Ishikawa (cell line): Measurements from ENCODE around the gene ERAL1.

ENCODE experiments used
- EGR1 ChIP-seq: IDR thresholded peaks from 2 replicates; pipeline ENCODE4 v1.6.1; 2012
- EP300 ChIP-seq: IDR thresholded peaks from 2 replicates; pipeline ENCODE4 v1.6.1; 2012; ENCODE audit warnings: borderline replicate concordance
- FOXM1 ChIP-seq: IDR thresholded peaks from 2 replicates; pipeline ENCODE4 v1.6.1; 2012; ENCODE audit warnings: low read depth, borderline replicate concordance
- RAD21 ChIP-seq: IDR thresholded peaks from 2 replicates; pipeline ENCODE4 v1.6.1; 2012; ENCODE audit warnings: low read depth
- TAF1 ChIP-seq: IDR thresholded peaks from 2 replicates; pipeline ENCODE4 v1.6.1; 2012; ENCODE audit warnings: low read depth, mild to moderate bottlenecking

DNA sequence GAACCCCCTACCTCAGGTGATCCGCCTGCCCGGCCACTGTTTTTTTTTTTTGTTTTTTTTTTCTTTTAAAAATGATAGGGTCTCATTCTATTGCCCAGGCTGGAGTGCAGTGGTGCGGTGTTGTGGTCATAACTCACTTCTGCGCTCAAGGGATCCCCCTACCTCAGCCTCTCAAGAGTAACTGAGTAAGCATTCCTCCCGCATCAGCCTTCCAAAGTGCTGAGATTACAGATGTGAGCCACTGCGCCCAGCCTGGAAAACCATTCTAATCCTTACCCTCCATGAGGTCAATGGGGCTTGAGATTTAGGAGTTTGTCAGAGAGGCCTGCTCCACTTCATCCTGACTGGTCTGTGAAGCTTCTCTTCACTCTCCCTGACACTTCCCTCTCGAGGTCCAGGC is 12.5 kb downstream of the ERAL1 start:
- TF ChIP-seq EP300: no peak
- TF ChIP-seq RAD21: no peak
- no peak for TF ChIP-seq TAF1
- TF ChIP-seq FOXM1: no peak
- no peak for TF ChIP-seq EGR1
